Amniotic stem cell (primary cell): Measurements from ENCODE around the gene PSMA4.
"Not testable (repeated sequence)": the region's sequence is repeated elsewhere in the genome, so short reads cannot be mapped to it uniquely, and the experiment has no call there.

ENCODE experiments used
- DNase-seq: peaks from one replicate; lab custom pipeline; 2025; lab: John Stamatoyannopoulos, UW

Gene PSMA4

DNA sequence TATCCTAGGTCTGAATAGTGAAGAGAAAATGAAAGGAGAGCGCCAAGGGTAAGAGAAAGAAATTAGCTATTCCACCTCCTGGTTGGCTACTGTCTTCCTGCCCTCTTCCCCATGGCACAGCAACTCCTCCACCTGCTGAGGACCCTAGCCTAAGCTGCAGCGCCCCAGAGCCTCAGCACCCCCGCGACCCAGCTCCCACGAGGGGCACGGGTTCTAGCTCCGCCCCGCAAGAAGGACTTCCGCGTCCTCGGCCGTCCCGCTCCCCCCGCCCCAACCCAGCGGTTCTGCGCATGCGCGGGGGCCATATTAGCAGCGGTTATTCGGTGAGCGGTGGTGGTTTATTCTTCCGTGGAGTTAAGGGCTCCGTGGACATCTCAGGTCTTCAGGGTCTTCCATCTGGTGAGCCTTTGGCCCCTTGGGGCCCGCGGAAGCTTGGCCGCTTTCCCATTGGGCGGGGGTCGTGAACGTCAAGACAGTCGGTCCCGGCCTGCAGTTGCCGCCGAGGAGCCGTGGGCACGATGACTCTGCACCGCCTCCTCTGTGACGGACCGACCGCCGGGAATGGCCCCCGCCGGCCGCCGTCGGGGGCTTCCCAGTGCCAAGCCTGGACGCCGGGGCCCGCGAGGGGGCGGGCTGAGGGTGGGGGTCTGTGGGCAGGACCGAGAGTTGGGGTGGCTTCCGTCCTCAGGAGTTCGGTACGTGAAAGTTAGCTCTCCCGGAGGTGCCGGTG lies at the start of gene PSMA4:
PSMA4 (plus strand) TSS at position 304 of the 730 bp plus-strand sequence. CDS start 1,484 bp downstream, outside the sequence.
- DNase-seq, result peak; percentile 67

DNA sequence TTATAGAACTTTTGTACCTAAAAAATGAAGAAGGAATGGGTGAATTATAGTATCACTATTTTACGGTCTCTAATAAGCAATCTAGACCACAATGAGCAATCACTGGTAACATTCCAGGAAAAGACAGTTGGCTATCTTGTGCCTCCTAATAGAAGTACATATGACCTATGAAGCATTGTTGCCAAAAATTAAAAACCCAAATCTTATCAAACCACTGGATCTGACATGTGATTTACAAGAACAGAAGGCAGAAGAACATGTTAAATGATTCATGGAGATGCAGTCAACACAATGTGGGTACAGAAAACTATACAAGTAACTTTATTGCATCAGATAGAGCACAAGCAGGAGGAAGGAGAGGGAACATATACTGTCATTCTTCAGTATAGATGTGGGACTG lies 47.4 kb upstream of the PSMA4 start:
- DNase-seq, result no peak

DNA sequence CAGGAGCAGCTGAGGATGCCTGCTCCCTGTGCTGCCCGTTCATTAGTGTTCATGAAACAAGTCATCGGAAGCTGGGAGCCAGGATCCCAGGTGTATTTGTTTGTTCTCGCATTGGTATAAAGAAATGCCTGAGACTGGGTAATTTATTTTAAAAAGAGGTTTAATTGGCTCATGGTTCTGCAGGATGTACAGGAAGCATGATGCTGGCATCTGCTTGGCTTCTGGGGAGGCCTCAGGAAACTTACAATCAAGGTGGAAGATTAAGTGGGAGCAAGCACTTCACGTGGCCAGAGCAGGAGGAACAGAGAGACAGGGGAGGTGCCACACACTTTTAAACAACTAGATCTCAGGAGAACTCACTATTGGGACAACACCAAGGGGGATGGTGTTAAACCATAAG lies 38.4 kb upstream of the PSMA4 start:
- no peak for DNase-seq

DNA sequence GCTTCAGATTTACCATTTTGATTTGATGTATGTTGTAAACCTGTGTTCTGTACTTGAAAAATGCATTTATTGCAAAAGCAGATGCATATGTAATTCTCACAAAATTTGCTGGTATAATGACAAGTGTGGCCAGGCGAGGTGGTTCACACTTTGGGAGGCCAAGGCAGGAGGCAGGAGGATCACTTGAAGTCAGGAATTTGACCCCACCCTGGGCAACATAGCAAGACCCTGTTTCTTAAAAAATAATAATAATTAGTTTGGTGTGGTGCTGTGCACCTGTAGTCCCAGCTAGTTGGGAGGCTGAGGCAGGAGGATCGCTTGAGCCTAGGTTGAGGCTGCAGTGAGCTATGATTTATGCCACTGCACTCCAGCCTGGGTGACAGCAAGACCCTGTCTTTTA lies 37.6 kb upstream of the PSMA4 start:
- no peak for DNase-seq

DNA sequence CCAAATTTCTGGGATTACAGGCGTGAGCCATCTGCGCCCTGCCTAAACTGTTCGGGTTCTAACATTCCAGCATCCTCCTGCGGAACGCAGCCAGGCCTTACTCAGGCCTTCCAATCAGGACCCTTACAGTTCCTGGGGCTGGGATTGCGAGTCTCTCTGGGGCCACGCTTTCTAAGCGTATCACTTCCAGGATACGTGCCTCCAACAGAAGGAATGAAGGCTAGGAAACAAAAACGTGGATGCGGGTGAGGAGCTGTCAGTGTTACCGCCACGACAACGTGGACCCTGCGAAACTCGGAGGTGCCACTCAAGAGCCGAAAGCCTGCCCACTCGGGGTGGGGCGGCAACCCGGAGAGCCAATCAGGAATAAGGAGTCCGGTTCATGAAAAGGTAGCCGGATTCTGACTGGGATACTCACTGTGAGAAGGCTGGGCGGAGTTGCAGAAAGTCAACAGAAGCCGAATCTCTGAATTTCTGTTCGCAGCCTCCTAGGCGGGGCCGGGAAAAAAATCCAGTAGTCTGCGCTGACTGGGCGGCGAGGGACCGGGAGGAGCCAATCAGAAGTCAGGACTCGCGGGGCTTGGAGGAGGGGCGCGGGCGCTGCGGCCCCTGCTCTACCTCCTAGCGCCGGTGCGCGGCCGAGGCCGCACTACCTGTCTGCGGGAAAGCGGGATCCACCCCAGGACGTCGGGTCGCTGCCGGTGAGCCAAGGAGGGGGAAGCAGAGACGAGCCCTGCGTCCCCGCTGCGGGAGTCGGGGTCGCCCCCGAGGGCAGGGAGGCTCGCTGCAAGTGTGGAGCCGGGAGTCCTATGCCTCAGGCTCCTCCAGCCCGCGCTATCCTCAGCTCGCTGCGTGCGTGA lies 33.0 kb upstream of the PSMA4 start, which contains the start of gene HYKK:
HYKK (plus strand) TSS at position 607 of the 860 bp plus-strand sequence. CDS start 5,512 bp downstream, outside the sequence.
- peak; percentile 97 for DNase-seq

DNA sequence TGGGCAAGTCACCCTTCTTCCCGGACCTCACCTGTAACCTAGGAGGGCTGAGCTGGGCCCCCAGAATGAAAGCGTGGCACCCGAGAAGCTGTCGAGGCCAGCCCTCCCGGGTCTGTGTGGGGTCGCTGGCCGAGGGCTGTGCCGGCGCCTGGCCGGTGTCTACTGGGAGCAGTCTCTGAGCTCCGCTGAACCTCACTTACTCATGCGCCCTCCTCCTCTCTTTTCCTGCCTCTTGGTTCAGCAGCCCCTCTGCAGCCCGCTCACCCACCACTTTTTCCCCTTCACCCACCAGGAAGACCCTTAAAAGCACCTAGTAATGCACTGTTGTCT lies 32.4 kb upstream of the PSMA4 start:
- no peak for DNase-seq

DNA sequence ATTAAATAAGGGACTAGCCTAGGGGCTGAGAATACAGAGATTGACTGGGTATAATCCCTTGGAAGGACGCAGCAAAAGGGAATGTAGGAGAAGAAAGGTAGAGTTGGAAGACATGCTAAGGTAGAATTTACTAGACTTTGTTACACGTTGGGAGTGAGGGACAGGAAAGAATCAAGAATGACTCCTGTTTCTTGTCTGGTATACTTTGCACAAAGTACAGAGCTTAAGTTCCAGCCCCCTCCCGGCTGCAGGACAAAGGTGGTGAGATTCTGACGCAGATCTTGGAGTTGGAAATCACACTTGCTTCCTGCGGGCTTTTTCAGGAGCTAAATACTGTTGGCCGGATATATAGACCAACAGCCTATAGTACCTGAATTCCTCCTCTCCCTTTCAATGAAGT lies 32.0 kb upstream of the PSMA4 start:
- DNase-seq, result no peak

DNA sequence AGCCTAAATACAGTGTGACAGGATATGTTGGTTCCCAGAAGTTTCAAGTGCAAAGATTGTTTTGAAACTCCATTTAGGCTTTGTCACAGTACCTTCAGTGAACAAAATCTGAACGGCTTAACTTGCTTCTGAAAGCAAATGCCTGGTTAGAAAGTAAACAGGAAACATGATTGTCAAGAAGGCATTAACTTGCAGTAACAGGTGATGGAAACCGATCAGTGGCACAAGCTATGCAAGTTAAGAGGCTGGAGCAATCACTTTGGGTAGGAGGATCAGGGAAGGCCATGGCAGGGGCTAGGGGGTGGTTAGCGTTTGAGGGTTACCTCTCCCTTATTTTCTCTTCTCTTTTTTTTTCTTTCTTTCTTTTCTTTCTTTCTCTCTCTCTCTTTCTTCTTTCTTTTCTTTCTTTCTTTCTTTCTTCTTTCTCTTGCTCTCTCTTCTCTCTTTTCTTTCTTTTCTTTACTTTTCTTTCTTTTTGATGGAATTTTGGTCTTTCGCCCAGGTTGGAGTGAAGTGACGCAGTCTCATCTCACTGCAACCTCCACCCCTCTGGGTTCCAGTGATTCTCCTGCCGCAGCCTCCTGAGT lies 30.4 kb upstream of the PSMA4 start:
- no peak for DNase-seq

DNA sequence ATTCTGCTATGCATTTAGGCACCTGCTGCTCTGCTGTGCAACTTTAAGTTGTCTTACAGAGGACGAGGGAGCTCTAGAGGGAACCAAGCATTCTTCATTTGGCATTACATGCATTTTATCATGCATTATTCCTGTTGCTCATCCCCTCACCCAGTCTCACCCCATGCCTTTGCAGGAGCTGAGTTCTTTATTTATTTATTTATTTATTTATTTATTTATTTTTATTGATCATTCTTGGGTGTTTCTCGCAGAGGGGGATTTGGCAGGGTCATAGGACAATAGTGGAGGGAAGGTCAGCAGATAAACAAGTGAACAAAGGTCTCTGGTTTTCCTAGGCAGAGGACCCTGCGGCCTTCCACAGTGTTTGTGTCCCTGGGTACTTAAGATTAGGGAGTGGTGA lies 20.2 kb upstream of the PSMA4 start:
- not testable (repeated sequence) for DNase-seq

DNA sequence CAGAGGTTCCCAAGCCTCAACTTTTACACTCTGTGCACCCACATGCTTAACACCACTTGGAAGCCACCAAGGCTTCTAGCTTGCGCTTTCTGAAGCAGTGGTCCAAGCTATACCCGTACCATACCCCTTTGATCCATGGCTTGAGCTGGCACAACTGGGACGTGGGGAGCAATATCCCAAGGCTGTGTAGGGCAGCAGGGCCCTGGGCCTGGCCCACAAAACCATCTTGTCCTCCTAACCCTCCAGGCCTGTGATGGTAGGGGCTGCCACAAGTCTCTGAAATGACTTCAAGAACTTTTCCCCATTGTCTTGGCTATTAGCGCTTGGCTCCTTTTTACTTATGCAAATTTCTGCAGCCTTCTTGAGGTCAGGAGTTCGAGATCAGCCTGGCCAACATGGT lies 16.0 kb upstream of the PSMA4 start:
- no peak for DNase-seq

DNA sequence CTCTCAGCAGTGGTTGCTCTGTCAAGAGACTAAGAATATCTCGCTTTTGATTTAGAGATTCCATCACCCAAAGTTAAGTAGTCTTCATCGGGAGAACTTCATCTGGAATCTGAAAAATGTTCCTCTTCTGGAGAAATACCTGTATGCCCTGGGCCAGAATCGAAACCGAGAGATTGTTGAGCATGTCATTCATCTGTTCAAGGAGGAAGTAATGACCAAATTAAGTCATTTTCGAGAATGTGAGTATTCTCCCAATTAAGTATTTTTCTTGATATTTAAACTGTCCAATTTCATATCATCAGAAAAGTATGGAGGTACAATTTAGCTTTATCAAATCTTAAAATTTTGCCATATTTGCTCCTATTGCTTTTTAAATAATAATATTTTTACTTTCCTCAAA lies 12.9 kb upstream of the PSMA4 start:
- DNase-seq, result no peak

DNA sequence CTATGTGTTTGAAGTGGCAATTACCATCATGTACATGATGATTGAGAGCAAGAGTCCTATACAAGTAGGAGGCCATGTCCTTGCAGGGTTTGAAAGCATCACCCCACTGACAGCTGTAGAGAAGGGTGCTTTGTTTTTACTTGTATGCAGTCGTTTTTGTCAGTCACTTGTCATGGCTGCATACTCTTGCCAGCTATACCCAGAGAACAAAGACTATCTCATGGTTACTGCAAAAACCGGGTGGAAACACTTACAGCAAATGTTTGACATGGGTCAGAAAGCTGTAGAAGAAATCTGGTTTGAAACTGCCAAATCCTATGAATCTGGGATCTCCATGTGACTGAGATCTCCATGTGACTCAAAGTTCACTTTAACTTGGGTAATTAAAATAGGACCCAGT lies 6.9 kb upstream of the PSMA4 start:
- no peak for DNase-seq

DNA sequence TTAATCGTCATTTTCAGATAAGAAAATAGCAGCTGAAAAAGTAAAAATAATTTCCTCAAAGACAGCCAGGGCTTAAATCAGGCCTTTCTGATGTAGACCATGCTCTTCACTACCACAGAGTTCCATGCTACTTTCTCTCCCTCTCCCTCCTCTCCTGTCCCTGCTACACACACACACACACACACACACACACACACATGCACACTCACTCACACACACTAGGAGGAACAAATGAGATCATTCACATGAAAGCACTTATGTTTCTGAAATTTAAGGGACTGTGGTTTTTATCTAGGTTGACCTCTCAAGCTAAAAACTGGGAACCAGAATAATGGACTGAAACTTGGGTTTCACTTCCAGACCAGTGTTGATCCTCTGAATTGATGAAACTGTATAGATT lies 4.1 kb upstream of the PSMA4 start:
- no peak for DNase-seq

DNA sequence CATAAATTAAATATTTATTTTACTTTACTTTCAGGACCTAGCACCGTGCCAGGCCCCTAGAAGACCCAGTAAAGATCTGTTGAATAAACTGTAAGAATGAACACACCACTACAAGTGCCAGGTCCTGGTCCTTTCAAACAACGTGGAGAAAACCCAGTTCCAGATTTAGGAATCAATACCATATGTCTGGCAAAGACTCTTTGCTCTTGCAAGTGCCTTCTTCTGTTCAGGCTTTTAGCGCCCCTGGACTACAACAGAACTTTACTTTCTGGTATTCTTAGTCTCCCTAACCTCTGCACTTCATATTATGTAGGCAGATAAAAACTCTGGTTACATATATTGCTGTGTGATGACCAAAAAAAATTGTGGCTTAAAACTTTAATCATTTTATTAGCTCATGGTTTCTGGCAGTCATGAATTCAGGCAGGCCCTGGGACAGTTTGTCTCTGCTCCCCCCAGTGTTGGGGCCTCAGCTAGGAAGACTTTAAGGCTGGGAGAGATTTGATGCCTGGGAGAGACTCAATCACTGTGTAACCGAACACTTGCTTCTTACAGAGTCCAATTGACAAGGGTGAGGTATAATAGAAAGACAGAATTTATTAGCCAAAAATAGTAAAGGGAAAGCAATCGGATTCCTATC lies 2.9 kb upstream of the PSMA4 start:
- no peak for DNase-seq

DNA sequence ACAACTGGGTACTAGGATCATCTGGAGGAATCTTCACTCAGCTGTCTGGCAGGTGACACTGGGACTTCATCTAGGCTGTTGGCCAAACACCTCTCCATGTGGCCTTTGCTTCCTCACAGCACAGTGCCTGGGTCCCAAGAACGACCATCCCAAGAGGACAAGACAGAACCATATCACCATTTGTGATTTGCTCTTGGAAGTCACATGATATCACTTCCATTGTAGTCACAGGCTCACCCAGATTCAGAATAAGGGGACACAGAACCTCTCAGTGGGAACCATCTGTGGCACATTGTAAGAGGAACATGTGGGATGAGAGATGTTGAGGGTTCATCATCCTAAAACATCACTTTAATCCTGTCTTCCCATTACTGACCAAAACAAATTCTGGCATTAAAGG lies 1.9 kb upstream of the PSMA4 start:
- DNase-seq, result no peak

DNA sequence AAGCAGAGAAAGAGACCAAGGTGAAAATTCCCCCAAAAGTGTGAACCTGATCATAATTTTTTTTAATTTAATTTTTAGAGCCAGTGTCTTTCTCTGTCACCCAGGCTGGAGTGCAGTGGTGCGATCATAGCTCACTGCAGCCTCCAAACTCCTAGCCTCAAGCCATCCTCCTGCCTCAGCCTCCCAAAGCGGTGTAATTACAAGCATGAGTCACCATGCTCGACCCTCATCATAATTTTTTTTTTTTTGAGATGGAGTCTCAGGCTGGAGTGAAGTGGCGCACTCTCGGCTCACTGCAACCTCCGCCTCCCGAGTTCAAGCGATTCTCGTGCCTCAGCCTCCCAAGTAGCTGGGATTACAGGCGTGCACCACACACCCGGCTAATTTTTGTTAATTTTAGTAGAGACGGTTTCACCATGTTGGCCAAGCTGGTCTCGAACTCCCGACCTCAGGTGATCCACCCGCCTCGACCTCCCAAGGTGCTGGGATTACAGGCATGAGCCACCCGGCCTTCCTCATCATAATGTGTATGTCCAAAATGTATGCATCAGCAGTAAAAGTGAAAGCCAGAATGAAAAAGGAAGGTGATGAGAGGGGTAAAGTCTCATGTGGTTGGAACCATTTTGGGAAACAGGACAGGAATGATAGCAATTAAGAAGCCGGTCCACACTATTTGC lies 642 bp upstream of the PSMA4 start:
- DNase-seq, result not testable (repeated sequence)

DNA sequence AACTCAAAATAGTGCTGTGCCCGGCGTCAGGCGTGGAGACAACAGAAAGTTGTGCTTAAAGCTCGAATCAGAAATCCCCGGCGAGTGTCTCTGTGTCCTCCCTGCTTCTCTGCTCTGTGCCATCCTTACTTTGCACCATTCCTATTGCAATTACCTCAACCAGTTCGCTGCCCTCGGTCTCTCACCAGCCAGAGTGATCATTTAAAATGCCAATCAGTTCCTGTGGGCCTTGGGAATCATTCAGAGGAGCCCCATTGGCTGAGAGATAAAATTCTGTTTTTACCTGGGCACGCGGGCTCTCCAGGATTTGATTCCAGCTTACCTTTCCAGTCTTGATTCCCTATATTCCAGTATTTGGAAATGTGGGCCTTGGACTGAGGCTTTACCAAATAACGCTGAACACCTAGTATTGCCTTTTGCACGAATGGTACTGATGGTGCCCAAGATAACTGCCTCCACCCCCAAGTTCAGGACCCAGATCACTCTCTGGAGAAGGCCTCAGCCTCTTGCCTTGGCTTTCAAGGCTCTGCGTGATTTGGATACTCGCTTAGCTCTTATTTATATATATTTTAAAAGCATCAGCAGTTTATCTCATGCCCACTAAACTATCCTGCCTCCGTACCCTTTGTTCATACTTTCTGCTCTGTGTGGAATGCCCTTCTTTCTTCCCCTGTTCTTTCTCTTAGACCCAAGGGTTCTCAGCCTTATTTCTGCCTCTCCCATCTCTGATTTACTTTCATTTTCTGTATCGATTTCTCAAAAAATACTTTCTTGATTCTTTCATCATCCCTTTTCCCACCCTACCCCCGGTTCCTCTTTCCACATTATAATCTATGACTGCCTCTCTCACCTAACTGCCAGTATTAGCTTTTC lies 863 bp downstream of the PSMA4 start:
- DNase-seq, result no peak

DNA sequence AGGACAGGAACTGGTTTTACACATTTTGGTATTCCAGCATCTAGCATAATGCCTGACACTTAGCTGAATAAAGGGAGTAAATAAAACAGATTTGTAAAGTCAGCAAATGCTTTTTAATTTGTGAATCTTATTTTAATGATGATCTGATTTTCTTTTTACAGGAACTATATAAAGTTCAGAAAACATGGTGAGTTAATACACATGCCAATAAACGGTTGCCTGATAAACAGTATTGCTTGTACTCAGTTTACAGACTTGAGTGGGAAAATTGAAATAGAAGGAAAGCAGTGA lies 1.4 kb downstream of the PSMA4 start:
- DNase-seq, result no peak

DNA sequence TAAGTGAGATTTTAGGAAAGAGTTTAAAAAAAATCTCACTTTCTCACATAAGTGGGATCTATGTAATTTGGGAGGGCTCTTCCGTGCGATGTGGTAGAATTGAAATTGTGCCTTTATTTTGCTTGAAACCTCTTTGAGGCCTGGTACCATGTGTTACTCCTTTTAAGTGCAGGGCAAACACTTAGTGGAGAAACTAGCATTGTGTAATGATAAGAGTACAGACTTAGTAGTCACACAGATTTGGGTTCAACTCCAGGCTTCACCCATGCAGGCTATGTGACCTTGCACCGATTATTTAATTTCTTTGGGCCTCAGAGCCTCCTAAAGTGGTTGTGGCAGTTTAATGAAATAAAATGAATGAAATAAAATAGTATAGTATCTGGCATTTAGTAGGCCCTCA lies 2.4 kb downstream of the PSMA4 start:
- DNase-seq, result no peak

DNA sequence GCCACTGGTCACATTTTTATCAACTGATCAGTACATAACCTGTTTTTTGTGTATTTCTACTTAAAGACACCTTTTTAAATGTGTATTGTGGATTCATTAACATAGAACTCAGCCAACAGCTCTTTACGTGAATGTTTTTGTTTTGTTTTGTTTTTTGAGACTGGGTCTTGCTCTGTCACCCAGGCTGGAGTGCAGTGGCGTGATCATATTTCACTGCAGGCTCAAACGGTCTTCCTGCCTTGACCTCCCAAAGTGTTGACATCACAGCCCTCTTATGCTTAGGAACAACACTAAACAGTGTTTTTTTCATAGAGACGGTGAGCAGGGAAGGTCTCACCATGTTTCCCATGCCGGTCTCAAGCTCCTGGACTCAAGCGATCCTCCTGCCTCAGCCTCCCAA lies 9.9 kb downstream of the PSMA4 start:
- DNase-seq, result no peak

DNA sequence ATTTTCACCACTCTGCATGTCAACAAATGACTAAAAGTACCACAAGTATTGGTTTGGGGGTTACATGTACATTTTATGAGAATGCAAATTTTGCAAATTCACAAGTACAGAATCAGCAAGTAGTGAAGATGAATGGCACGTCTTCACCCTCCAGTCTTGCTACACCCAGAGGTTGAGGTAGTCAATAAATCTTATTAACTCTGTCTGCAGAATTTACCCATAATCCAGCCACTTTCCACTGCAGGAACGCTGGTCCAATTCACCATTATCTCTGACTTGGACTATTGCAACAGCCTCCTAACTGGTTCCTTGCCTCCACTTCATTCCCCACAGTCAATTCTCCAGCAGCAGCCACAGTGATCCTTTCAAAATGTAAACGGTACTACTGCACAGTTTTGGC lies 10.6 kb downstream of the PSMA4 start:
- no peak for DNase-seq
